ENCODE results near the gene ZMIZ2.
"Not testable (repeated sequence)": the region's sequence is repeated elsewhere in the genome, so short reads cannot be mapped to it uniquely, and the experiment has no call there.

Gene ZMIZ2

DNA sequence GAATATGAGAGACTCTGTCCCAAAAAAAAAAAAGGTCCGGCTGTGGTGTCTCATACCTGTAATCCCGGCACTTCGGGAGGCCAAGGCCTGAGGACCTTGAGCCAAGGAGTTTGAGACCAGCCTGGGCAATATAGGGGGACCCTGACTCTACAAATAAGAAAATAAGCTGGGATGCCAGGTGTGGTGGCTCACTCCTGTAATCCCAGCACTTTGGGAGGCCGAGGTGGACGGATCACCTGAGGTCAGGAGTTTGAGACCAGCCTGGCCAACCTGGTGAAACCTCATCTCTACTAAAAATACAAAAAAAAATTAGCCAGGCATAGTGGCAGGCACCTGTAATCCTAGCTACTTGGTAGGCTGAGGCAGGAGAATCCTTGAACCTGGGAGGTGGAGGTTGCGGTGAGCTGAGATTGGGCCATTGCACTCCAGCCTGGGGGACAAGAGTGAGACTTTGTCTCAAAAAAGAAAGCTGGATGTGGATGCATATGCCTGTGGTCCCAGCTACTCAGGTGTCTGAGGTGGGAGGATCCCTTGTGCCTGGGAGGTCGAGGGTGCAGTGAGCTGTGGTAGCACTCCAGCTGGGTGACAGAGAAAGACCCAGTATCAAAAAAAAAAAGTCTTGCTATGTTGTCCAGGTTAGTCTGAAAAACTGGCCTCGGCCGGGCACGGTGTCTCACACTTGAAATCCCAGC is 55.3 kb downstream of the ZMIZ2 start:
- DNase-seq (ENCODE audit: low spot score) = not testable (repeated sequence)

DNA sequence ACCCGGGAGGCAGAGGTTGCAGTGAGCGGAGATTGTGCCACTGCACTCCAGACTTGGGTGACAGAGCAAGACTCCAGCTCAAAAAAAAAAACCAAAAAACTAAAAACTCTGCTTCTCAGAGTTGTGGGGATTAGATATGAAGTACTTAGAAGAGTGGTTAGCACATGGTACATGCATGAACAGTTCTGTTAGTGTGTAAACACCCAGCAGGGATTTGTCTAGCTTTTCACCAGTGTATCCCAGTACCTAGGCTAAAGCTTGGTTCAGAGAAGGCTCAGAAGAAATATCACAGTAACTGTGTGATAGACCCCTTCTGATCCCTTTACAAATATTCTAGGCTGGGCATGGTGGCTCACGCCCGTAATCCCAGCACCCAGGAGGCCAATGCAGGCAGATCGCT is 57.3 kb downstream of the ZMIZ2 start:
- DNase-seq (ENCODE audit: low spot score) = no peak

DNA sequence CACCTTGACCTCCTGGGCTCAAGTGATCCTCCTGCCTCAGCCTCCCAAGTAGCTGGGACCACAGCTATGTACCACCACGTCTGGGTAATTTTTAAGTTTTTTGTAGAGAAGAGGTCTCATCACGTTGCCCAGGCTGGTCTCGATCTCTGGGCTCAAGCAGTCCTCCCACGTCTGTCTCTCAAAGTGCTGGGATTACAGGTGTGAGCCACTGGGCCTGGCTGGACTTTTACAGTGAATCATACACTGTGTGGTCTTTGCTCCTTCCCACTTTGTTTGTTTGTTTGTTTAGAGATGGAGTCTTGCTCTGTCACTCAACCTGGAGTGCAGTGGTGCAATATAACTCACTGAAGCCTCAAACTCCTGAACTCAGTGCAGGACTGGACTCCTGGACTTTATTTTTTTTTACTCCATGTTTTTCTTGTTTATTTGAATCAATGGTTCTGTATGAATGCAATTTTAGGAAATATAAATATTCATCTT is 60.3 kb downstream of the ZMIZ2 start:
- DNase-seq (ENCODE audit: low spot score) = no peak

DNA sequence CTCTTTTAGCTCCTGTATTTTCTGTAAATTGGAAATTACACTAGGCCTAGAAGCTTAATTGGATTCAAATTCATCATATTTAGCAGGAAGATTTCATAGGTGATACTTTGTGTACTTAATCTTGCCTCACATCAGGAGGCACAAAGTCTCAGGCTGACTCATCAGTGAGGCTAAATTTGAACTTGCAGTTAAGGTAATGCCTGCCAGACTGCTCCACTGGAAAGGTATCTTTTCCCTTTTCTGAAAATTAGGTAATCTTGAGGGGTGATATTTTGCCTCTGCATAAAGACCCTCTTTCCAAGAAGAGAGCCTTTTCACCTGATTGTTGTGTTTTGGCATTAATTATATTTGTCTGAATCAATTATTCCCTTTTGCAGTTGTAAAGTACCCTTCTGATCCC is 62.4 kb downstream of the ZMIZ2 start:
- no peak for DNase-seq (ENCODE audit: low spot score)

DNA sequence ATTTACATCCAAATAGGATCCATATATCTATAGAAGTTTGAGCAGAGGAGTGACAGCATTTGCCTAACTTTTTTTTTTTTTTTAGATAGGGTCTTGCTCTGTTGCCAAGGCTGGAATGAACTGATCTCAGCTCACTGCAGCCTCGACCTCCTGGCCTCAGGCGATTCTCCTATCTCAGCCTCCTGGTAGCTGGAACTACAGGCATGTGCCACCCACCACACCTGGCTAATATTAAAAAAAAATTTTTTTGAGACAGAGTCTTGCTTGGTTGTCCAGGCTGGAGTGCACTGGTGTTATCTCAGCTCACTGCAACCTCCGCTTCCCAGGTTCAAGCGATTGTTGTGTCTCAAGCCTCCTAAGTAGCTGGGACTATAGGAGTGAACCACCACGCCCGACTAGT is 62.9 kb downstream of the ZMIZ2 start:
- DNase-seq (ENCODE audit: low spot score) = no peak

DNA sequence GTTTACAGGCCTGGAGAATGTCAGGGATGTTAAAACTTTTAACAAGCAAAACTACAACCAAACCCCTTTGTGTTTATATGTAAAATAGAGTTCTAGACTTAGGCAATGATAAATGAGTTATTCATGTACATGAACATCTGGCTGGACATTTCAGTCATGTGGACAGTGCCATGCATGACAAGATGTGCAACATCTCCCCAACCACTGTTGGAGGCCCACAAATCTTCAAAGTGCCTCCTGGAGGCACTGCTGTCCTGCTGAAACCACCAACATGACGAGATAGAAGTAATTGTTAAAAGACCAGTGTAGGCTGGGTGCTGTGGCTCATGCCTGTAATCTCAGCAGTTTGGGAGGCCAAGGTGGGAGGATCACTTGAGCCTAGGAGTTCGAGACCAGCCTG is 66.3 kb downstream of the ZMIZ2 start:
- DNase-seq (ENCODE audit: low spot score) = no peak

DNA sequence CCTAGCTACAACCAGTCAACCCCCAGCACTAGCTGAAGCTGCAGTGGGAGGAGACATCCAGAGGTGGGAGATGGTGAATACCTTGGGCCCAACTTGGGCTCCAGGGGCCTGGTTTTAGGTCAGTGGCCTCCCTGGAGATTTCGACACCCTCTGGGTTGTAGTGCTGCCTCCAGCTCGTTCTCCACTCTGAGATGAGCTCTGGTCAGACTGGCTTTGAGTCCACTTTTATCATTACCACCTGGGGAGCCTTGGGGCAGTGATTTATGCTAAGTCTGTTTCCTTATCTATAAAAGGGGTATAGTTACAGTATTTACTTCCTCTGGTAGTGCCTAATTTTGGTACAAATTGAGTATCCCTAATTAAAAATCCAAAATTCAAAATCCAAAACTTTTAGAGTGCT is 70.6 kb downstream of the ZMIZ2 start:
- DNase-seq (ENCODE audit: low spot score) = no peak
